Stomach (tissue), 4 donors: ENCODE measurements around the gene C14orf180.

ENCODE experiments used
- POLR2AphosphoS5 ChIP-seq, 3 donors: sonication (generic); formaldehyde crosslinking; IDR thresholded peaks; one replicate each; pipeline ENCODE4 v1.6.1; 2016; ENCODE audit warnings: antibody characterized with exemption in 3 of 3
- TF ChIP-seq, protein P1 (sequence below), 7 experiments: fragments of 450-650 bp in 4 of 7; fragments of 200-600 bp in 3 of 7; sonication (generic) in 3 of 7; IDR thresholded peaks; one replicate each; pipeline ENCODE4 v1.5.1; 2016 to 2019; ENCODE audit warnings: antibody characterized with exemption in 7 of 7, control low read depth in 2 of 7, mild to moderate bottlenecking in 1 of 7

DNA sequence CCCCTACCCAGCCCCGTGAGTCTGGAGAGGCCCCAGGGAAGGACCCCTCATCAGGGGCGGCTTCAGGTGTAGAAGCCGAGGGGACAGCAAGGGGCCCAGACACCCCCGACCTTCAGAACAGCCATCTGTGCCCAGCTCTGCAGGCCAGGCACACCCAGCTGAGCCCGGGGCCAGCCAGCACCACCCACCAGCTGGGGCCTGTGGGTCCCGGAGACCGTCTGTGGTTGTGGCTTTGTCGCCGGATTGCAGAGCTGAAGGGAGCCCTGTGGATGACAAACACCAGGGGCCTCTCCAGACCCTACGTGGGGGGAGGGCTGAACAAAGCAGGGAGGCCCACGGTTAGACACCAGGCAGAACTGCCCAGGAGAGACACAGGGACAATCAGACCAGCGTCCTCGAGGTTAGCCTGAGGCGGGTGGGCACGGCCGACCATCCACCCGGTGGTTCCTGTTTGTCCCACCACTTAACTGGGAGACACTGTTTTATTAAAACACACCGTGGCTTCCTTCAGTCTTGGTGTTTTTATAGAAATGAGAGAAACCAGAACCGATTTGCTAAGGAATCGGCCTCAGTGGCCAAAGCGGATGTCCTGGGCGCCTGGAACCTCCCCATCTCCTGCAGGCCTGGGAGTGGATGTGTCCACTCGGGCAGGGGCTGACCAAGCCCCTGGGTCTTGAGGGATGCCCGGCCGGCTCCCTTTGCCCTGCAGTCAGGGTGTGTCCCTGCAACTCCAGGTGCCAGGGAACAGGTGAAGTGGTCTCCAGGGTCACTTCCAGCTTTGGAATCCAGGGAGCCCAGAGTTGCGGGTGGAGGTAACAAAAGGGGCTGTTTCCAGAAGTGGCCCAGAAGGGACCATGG, 10.0 kb downstream of the C14orf180 start:
- TF ChIP-seq, protein P1, sequence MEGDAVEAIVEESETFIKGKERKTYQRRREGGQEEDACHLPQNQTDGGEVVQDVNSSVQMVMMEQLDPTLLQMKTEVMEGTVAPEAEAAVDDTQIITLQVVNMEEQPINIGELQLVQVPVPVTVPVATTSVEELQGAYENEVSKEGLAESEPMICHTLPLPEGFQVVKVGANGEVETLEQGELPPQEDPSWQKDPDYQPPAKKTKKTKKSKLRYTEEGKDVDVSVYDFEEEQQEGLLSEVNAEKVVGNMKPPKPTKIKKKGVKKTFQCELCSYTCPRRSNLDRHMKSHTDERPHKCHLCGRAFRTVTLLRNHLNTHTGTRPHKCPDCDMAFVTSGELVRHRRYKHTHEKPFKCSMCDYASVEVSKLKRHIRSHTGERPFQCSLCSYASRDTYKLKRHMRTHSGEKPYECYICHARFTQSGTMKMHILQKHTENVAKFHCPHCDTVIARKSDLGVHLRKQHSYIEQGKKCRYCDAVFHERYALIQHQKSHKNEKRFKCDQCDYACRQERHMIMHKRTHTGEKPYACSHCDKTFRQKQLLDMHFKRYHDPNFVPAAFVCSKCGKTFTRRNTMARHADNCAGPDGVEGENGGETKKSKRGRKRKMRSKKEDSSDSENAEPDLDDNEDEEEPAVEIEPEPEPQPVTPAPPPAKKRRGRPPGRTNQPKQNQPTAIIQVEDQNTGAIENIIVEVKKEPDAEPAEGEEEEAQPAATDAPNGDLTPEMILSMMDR (IDR thresholded peaks at IDR 0.05), result no peak
- no peak for TF ChIP-seq POLR2AphosphoS5 (IDR thresholded peaks at IDR 0.05)
